ENCODE results near the gene CAND1.

DNA sequence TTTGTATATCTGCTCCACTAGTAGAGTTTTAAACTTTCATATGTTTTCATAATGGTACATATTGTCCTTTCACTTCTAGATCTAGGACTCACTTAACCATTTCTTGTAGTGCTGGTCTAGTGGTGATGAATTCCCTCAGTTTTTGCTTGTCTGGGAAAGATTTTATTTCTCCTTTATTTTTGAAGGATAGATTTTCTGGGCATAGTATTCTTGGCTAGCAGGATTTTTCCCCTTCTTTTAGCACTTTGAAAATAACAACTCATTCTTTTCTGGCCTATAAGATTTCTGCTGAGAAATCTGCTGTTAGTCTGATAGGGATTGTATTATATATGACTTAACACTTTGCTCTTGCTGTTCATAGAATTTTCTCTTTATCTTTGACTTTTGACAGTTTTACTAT, 69.3 kb downstream of the CAND1 start:
- TF ChIP-seq, protein P1, sequence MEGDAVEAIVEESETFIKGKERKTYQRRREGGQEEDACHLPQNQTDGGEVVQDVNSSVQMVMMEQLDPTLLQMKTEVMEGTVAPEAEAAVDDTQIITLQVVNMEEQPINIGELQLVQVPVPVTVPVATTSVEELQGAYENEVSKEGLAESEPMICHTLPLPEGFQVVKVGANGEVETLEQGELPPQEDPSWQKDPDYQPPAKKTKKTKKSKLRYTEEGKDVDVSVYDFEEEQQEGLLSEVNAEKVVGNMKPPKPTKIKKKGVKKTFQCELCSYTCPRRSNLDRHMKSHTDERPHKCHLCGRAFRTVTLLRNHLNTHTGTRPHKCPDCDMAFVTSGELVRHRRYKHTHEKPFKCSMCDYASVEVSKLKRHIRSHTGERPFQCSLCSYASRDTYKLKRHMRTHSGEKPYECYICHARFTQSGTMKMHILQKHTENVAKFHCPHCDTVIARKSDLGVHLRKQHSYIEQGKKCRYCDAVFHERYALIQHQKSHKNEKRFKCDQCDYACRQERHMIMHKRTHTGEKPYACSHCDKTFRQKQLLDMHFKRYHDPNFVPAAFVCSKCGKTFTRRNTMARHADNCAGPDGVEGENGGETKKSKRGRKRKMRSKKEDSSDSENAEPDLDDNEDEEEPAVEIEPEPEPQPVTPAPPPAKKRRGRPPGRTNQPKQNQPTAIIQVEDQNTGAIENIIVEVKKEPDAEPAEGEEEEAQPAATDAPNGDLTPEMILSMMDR (IDR thresholded peaks at IDR 0.05; ENCODE audit: insufficient read depth, low read length, poor library complexity, severe bottlenecking) = no peak
- TF ChIP-seq EZH2phosphoT487 (conservative IDR thresholded peaks at IDR 0.05; ENCODE audit: low read length) = no peak
